ENCODE results near the gene HPSE2.

Gene HPSE2

DNA sequence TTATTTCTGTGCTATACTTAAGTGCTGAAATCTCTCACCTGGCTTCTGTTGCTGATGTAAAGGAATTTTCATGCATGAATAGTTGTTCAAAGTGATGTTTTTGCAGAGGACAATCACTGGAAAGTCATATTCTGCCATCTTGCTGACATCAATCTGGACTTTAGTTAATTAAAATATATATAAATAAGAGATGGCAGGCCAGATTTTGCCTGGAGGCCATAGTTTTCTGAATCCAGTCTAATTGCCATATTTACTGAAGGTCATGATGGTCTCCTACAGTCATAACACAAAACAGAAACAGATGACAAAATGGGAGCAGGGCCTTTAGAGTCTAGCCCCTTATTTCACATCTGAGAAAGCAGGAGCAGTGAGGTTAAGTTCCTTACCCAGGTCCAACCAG lies 228.2 kb downstream of the HPSE2 start:
- no peaks in the 10 kb centered on the region for H3K36me3 ChIP-seq (replicated peaks; ENCODE audit: low read depth, low read length)
- H3K27me3 ChIP-seq (ENCODE audit: low read depth, low read length) = no peaks in the 10 kb centered on the region
- H2AFZ ChIP-seq (ENCODE audit: low read depth, low read length) = no peak overlapping the region
- H3K79me2 ChIP-seq (ENCODE audit: low read length) = no peaks in the 10 kb centered on the region
- H3K9me3 ChIP-seq (ENCODE audit: insufficient read depth, low read length) = no peaks in the 10 kb centered on the region
- no peak overlapping the region for H3K4me2 ChIP-seq (ENCODE audit: low read length)
- H3K9ac ChIP-seq (ENCODE audit: low read length) = no peak overlapping the region
- no peak overlapping the region for H3K4me3 ChIP-seq (ENCODE audit: low read length)
- no peaks in the 10 kb centered on the region for H4K20me1 ChIP-seq (ENCODE audit: insufficient read depth, low read length)
- no peak overlapping the region for H3K27ac ChIP-seq (ENCODE audit: low read length)
- H3K4me1 ChIP-seq (ENCODE audit: low read length) = no peaks in the 10 kb centered on the region
- TF ChIP-seq EZH2phosphoT487 (IDR thresholded peaks at IDR 0.05; ENCODE audit: low read depth) = no peak
- TF ChIP-seq, protein P1, sequence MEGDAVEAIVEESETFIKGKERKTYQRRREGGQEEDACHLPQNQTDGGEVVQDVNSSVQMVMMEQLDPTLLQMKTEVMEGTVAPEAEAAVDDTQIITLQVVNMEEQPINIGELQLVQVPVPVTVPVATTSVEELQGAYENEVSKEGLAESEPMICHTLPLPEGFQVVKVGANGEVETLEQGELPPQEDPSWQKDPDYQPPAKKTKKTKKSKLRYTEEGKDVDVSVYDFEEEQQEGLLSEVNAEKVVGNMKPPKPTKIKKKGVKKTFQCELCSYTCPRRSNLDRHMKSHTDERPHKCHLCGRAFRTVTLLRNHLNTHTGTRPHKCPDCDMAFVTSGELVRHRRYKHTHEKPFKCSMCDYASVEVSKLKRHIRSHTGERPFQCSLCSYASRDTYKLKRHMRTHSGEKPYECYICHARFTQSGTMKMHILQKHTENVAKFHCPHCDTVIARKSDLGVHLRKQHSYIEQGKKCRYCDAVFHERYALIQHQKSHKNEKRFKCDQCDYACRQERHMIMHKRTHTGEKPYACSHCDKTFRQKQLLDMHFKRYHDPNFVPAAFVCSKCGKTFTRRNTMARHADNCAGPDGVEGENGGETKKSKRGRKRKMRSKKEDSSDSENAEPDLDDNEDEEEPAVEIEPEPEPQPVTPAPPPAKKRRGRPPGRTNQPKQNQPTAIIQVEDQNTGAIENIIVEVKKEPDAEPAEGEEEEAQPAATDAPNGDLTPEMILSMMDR (IDR thresholded peaks at IDR 0.05; ENCODE audit: low read depth, low read length) = no peak

DNA sequence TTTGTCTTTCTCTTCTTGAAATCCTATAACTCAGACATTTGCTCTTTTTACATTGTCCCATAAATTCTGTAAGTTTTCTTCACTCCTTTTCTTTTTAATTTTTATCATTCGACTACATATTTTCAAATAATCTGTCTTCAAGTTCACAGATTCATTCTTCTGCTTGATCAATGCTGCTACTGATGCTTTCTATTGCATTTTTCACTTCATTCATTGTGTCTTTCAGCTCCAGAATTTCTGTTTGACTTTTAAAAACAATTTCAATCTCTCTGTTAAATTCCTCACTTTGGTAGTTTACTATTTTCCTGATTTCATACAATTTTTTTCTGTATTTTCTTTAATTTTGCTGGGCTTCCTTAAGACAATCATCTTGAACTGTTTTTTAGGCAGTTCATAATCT lies 230.4 kb downstream of the HPSE2 start:
- no peaks in the 10 kb centered on the region for H3K79me2 ChIP-seq (ENCODE audit: low read length)

DNA sequence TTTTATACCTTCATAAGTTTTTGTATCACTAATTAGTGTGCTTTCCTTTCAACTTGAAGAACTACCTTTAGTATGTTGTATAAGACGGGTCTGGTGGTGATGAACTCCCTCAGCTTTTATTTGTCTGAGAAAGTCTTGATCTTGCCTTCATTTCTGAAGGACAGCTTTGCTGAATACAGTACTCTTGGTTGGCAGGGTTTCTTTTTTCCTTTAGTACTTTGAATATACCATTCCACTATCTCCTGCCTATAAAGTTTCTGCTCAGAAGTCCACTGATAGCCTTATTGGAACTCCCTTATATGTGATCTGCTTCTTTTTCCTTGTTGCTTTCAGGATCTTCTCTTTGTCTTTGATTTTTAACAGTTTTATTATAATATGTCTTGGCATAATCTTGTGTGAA lies 230.9 kb downstream of the HPSE2 start:
- H4K20me1 ChIP-seq (ENCODE audit: insufficient read depth, low read length) = no peaks in the 10 kb centered on the region
- H3K4me1 ChIP-seq (ENCODE audit: low read length) = no peaks in the 10 kb centered on the region
- no peaks in the 10 kb centered on the region for H3K27me3 ChIP-seq (ENCODE audit: low read depth, low read length)
- no peak overlapping the region for H3K27ac ChIP-seq (ENCODE audit: low read length)
- H3K4me3 ChIP-seq (ENCODE audit: low read length) = no peak overlapping the region
- no peaks in the 10 kb centered on the region for H3K36me3 ChIP-seq (replicated peaks; ENCODE audit: low read depth, low read length)
- H3K9me3 ChIP-seq (ENCODE audit: insufficient read depth, low read length) = no peaks in the 10 kb centered on the region
- H3K79me2 ChIP-seq (ENCODE audit: low read length) = no peaks in the 10 kb centered on the region
- H3K9ac ChIP-seq (ENCODE audit: low read length) = no peak overlapping the region
- H2AFZ ChIP-seq (ENCODE audit: low read depth, low read length) = no peak overlapping the region
- no peak for TF ChIP-seq EZH2phosphoT487 (IDR thresholded peaks at IDR 0.05; ENCODE audit: low read depth)
- TF ChIP-seq, protein P1 (IDR thresholded peaks at IDR 0.05; ENCODE audit: low read depth, low read length) = no peak
- H3K4me2 ChIP-seq (ENCODE audit: low read length) = no peak overlapping the region

More for the DNA sequence above, 230.4 kb downstream of the HPSE2 start:
- Histone ChIP-seq H4K20me1 (ENCODE audit: insufficient read depth, low read length) (no peaks in the 10 kb centered on the region), H3K9ac (ENCODE audit: low read length) (no peak overlapping the region), H3K27me3 (ENCODE audit: low read depth, low read length) (no peaks in the 10 kb centered on the region), H3K4me1 (ENCODE audit: low read length) (no peaks in the 10 kb centered on the region), H2AFZ (ENCODE audit: low read depth, low read length) (no peak overlapping the region), H3K27ac (ENCODE audit: low read length) (no peak overlapping the region), H3K4me3 (ENCODE audit: low read length) (no peak overlapping the region), H3K9me3 (ENCODE audit: insufficient read depth, low read length) (no peaks in the 10 kb centered on the region), H3K36me3 (replicated peaks; ENCODE audit: low read depth, low read length) (no peaks in the 10 kb centered on the region), H3K4me2 (ENCODE audit: low read length) (no peak overlapping the region)
- TF ChIP-seq, protein P1 (IDR thresholded peaks at IDR 0.05; ENCODE audit: low read depth, low read length) = no peak
- TF ChIP-seq EZH2phosphoT487 (IDR thresholded peaks at IDR 0.05; ENCODE audit: low read depth) = no peak

DNA sequence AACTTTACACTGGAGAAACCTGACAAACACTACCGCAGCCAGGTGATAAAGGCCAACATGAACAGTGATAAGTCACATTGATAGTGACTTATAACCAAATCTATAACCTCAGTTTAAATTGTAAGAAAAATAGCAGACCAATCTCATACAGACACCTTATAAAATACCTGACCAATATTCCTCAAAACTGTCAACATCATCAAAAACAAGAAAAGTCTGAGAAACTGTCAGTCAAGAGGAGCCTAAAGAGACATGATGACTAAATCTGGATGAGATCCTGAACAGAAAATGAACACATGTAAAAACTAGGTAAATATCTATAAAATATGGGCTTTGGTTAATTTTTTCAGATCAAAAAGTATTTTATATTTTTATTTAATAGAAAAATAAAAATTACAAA lies 233.3 kb downstream of the HPSE2 start:
- no peaks in the 10 kb centered on the region for H4K20me1 ChIP-seq (ENCODE audit: insufficient read depth, low read length)
- no peaks in the 10 kb centered on the region for H3K4me1 ChIP-seq (ENCODE audit: low read length)
- H3K36me3 ChIP-seq (replicated peaks; ENCODE audit: low read depth, low read length) = no peaks in the 10 kb centered on the region
- TF ChIP-seq EZH2phosphoT487 (IDR thresholded peaks at IDR 0.05; ENCODE audit: low read depth) = no peak
- TF ChIP-seq, protein P1 (IDR thresholded peaks at IDR 0.05; ENCODE audit: low read depth, low read length) = no peak
- no peaks in the 10 kb centered on the region for H3K9me3 ChIP-seq (ENCODE audit: insufficient read depth, low read length)
- no peak overlapping the region for H2AFZ ChIP-seq (ENCODE audit: low read depth, low read length)
- no peak overlapping the region for H3K27ac ChIP-seq (ENCODE audit: low read length)
- H3K9ac ChIP-seq (ENCODE audit: low read length) = no peak overlapping the region
- H3K79me2 ChIP-seq (ENCODE audit: low read length) = no peaks in the 10 kb centered on the region
- H3K4me3 ChIP-seq (ENCODE audit: low read length) = no peak overlapping the region
- H3K4me2 ChIP-seq (ENCODE audit: low read length) = no peak overlapping the region
- no peaks in the 10 kb centered on the region for H3K27me3 ChIP-seq (ENCODE audit: low read depth, low read length)
